ENCODE results near the gene RASA3. TPM values are rescaled to one million over a fixed set of nuclear protein-coding genes. Genes with fewer than 3 reads are reported as not detected.

RASA3 gene
- total and polyA plus RNA-seq, 2 donors (not counting 3 experiments of a cell fraction or from before 2014, with no cell fraction given) = 26.5 to 53.8 TPM

DNA sequence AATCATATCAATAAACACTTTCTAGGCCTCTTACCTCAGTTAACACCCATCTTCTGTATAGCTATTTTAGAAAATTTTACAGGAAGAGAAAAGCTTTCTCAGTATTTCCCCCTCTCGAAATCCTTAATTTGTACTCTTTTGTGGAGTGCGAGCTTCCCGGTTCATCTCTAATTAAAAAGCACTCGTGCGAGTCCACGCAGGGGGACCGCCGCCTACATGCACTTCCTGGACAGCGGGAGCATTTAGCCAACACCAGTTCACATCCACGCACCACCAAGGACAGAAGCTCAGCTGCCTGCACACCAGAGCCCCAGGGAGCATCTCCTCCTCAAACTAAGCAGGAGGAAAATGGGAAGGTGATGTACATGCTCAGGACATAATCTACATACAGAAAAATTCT is 60.0 kb downstream of the RASA3 start:
- no peak overlapping the region for H3K4me3 ChIP-seq (replicated peaks in 1 of 3; ENCODE audit: insufficient read depth in 1 of 3, low read depth in 1 of 3, low read length in 3 of 3)
- no TSS peak for BruUV-seq (replicated peaks)
- peaks cover 28% of the 10 kb centered on the region for H3K4me1 ChIP-seq (ENCODE audit: control insufficient read depth, extremely low read depth, insufficient read depth, low read length)
- TF ChIP-seq MYC (IDR thresholded peaks at IDR 0.05; ENCODE audit: low read depth, low read length) (no peak), GATA2 (IDR thresholded peaks at IDR 0.05; ENCODE audit: insufficient read depth, insufficient read length, low read depth, low read length) (no peak), FOS (IDR thresholded peaks at IDR 0.05; ENCODE audit: borderline replicate concordance, insufficient read depth, low read length) (no peak), POLR2A (IDR thresholded peaks at IDR 0.05; ENCODE audit: low read depth, low read length) (no peak), JUN (IDR thresholded peaks at IDR 0.05; ENCODE audit: borderline replicate concordance, insufficient read depth, insufficient read length, low read depth) (no peak), EZH2 (IDR thresholded peaks at IDR 0.05; ENCODE audit: borderline replicate concordance, low read depth, low read length, severe bottlenecking) (no peak), POLR2AphosphoS5 (IDR thresholded peaks at IDR 0.05; ENCODE audit: insufficient read depth, low read depth, low read length) (no peak)
- TF ChIP-seq, protein P1, sequence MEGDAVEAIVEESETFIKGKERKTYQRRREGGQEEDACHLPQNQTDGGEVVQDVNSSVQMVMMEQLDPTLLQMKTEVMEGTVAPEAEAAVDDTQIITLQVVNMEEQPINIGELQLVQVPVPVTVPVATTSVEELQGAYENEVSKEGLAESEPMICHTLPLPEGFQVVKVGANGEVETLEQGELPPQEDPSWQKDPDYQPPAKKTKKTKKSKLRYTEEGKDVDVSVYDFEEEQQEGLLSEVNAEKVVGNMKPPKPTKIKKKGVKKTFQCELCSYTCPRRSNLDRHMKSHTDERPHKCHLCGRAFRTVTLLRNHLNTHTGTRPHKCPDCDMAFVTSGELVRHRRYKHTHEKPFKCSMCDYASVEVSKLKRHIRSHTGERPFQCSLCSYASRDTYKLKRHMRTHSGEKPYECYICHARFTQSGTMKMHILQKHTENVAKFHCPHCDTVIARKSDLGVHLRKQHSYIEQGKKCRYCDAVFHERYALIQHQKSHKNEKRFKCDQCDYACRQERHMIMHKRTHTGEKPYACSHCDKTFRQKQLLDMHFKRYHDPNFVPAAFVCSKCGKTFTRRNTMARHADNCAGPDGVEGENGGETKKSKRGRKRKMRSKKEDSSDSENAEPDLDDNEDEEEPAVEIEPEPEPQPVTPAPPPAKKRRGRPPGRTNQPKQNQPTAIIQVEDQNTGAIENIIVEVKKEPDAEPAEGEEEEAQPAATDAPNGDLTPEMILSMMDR (IDR thresholded peaks at IDR 0.05; ENCODE audit: extremely low read depth in 1 of 2, insufficient read depth in 1 of 2, low read depth in 1 of 2, low read length in 2 of 2) = no peak
- TF ChIP-seq, protein P2, sequence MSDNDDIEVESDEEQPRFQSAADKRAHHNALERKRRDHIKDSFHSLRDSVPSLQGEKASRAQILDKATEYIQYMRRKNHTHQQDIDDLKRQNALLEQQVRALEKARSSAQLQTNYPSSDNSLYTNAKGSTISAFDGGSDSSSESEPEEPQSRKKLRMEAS (IDR thresholded peaks at IDR 0.05; ENCODE audit: insufficient read depth, insufficient read length) = no peak
- no peaks in the 10 kb centered on the region for H3K27me3 ChIP-seq (ENCODE audit: control insufficient read depth in 2 of 2, insufficient read depth in 2 of 2, low read length in 2 of 2)
- H2AFZ ChIP-seq (ENCODE audit: low read depth, low read length) = no peak overlapping the region
- no peak overlapping the region for H3K4me2 ChIP-seq (ENCODE audit: insufficient read depth, low read length)
- FAIRE-seq (no peak), DNase-seq (ENCODE audit: low read depth, low spot score) (no peak)
- peaks cover 3 to 5% of the 10 kb centered on the region in 2 experiments for H3K36me3 ChIP-seq (ENCODE audit: control insufficient read depth in 2 of 2, extremely low read depth in 1 of 2, insufficient read depth in 2 of 2, low read length in 2 of 2)
- dilution Hi-C loops (cut with MboI; ENCODE audit: extremely low pct_ligation_motif_present, low sequenced_read_pairs) = no loop called here
- H3K27ac ChIP-seq (ENCODE audit: insufficient read depth, low read depth, low read length) = no peak overlapping the region
- no peak overlapping the region for H3K9ac ChIP-seq (replicated peaks; ENCODE audit: extremely low read depth, insufficient read depth, low read length)
- no peaks in the 10 kb centered on the region for H3K9me3 ChIP-seq (replicated peaks; ENCODE audit: control insufficient read depth, insufficient read depth, low read length)
- POLR2A ChIA-PET = no interaction called here
- H3K9me1 ChIP-seq (replicated peaks; ENCODE audit: control insufficient read depth, extremely low read depth, insufficient read depth, low read length) = no peaks in the 10 kb centered on the region
- H3K79me2 ChIP-seq (ENCODE audit: control insufficient read depth, insufficient read depth, low read length) = peaks cover 74% of the 10 kb centered on the region
- CTCF ChIA-PET = interaction anchor here (0.8 kb wide), 1 partner anchor 38 kb away, joined by 3 read pairs; no protein-coding TSS in a partner anchor
- intact Hi-C loops (cut with micrococcal nuclease) = no loop called here
- no peaks in the 10 kb centered on the region for H4K20me1 ChIP-seq (replicated peaks; ENCODE audit: control insufficient read depth, extremely low read depth, insufficient read depth, low read length)

All from endothelial cell of umbilical vein (primary cell).